Transverse colon (tissue), 4 donors: ENCODE measurements around the gene MTO1. TPM values are rescaled to one million over a fixed set of nuclear protein-coding genes. Genes with fewer than 3 reads are reported as not detected.
"Not testable (repeated sequence)": the region's sequence is repeated elsewhere in the genome, so short reads cannot be mapped to it uniquely, and the experiment has no call there.

ENCODE experiments used
- DNase-seq: peaks from one replicate; pipeline ENCODE4 v3.0.0-alpha.2; 2019
- H3K27ac ChIP-seq, 4 donors: fragments of 200-600 bp; sonication (generic); 2 replicates each; pipeline ENCODE4 v1.5.1; 2016 to 2018; ENCODE audit warnings: inconsistent platforms in 4 of 4
- H3K27me3 ChIP-seq: fragments of 200-600 bp; sonication (generic); 2 replicates; pipeline ENCODE4 v1.5.1; 2017; ENCODE audit warnings: inconsistent platforms
- H3K36me3 ChIP-seq, 4 donors: fragments of 200-600 bp; sonication (generic); 2 replicates each; pipeline ENCODE4 v1.5.1; 2017 to 2019; ENCODE audit warnings: inconsistent platforms in 4 of 4
- H3K4me1 ChIP-seq, 4 donors: fragments of 200-600 bp; sonication (generic); 2 replicates each; pipeline ENCODE4 v1.5.1; 2017 to 2020; ENCODE audit warnings: inconsistent platforms in 4 of 4
- H3K4me3 ChIP-seq, 4 donors: fragments of 200-600 bp; sonication (generic); 1 replicate in 1 of 4; 2 replicates in 3 of 4; pipeline versions ENCODE4 v1.5.1 to v1.6.1; 2017 to 2019; ENCODE audit warnings: inconsistent platforms in 4 of 4
- H3K9me3 ChIP-seq, 2 donors: fragments of 200-600 bp; sonication (generic); 2 replicates each; pipeline ENCODE4 v1.5.1; 2017 to 2019; ENCODE audit warnings: inconsistent platforms in 2 of 2
- CTCF ChIP-seq, 5 experiments: fragments of 200-600 bp in 3 of 5; fragments of 450-650 bp in 2 of 5; sonication (generic) in 3 of 5; IDR thresholded peaks; 1 replicate in 2 of 5; 2 replicates in 3 of 5; pipeline ENCODE4 v1.5.1; 2016 to 2017; ENCODE audit warnings: antibody characterized with exemption in 5 of 5, inconsistent platforms in 3 of 5, mild to moderate bottlenecking in 2 of 5, moderate library complexity in 1 of 5
- EP300 ChIP-seq: sonication (generic); formaldehyde crosslinking; IDR thresholded peaks from one replicate; pipeline ENCODE4 v1.6.1; 2017; ENCODE audit warnings: antibody characterized with exemption, low read depth
- POLR2A ChIP-seq: fragments of 450-650 bp; IDR thresholded peaks from one replicate; pipeline ENCODE4 v1.6.1; 2016; ENCODE audit warnings: antibody characterized with exemption, mild to moderate bottlenecking, moderate library complexity
- POLR2AphosphoS5 ChIP-seq, 3 donors: sonication (generic); formaldehyde crosslinking; IDR thresholded peaks; one replicate each; pipeline ENCODE4 v1.6.1; 2016; ENCODE audit warnings: antibody characterized with exemption in 3 of 3
- WGBS, 2 donors: methylation state at CpG; one replicate each; pipeline ENCODE4 v1.1.5; 2018; ENCODE audit warnings: low coverage in 1 of 2; 5-methylcytosine and 5-hydroxymethylcytosine counted together
- in situ Hi-C, 4 donors: fragments of 200-750 bp; cut with MboI; loops; one replicate each; pipeline versions ENCODE4 v1.15.0 to v1.15.1; 2017; ENCODE audit warnings: low sequenced_read_pairs in 3 of 4, low pct_ligation_motif_present in 1 of 4, low pct_unique_long_range_greater_than_20kb in 1 of 4
- intact Hi-C: fragments of 100-400 bp; cut with DNase I; formaldehyde crosslinking; loops from one replicate; pipeline ENCODE4 v1.15.1; 2023; ENCODE audit warnings: low total_unique reads
- total RNA-seq, 4 donors: library from RNA; depleted of rRNA; stranded (reverse); fragments of >200 nt; gene quantifications; one replicate each; pipeline ENCODE4 v1.1.0, GENCODE V29; 2016

MTO1 gene
- total RNA-seq, 4 donors from 2014 or later, result 9.6 to 27.7 (median 22.2) TPM

- Histone ChIP-seq H3K27me3 (no peaks in the 10 kb centered on the region), H3K36me3 (peaks cover 0 to 26% (median 10%) of the 10 kb centered on the region in 4 donors), H3K27ac (no peak overlapping the region), H3K4me3 (no peak overlapping the region), H3K4me1 (no peaks in the 10 kb centered on the region), H3K9me3 (no peaks in the 10 kb centered on the region)
- no peak for DNase-seq
- WGBS, 2 donors, result 91 to 100% methylated on average over 1 to 2 of the region's 2 CpGs
- in situ Hi-C loops, result loop anchor here in 3 of 4 donors (10.0 to 25.0 kb wide), 2 partner anchors 108 to 121 kb away; no protein-coding TSS in a partner anchor
- TF ChIP-seq EP300 (no peak), POLR2A (no peak), POLR2AphosphoS5 (IDR thresholded peaks at IDR 0.05) (no peak), CTCF (IDR thresholded peaks at IDR 0.05) (no peak)
- intact Hi-C loops, result no loop called here
These were observed 42.6 kb downstream of the MTO1 start for GRCh38 chr6:73504160-73504559.

DNA sequence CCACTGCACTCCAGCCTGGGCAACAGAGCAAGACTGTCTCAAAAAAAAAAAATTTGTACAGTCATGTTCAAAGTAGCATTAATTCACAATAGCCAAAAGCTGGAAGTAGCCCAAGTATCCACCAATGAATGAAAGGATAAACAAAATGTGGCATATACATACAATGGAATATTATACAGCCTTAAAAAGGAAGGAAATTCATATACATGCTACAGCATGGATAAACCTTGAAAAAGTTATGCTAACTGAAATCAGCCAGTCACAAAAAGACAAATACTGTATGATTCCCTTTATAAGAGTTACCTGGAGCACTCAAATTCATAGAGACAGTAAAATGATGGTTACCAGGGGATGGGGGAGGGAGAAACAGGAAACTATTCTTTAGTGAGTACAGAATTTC, 43.6 kb downstream of the MTO1 start:
- Histone ChIP-seq H3K27me3 (no peaks in the 10 kb centered on the region), H3K36me3 (peaks cover 0 to 16% (median 5%) of the 10 kb centered on the region in 4 donors), H3K4me1 (no peaks in the 10 kb centered on the region), H3K27ac (no peak overlapping the region), H3K4me3 (no peak overlapping the region), H3K9me3 (no peaks in the 10 kb centered on the region)
- in situ Hi-C loops (loop anchor here in 3 of 4 donors (10.0 to 25.0 kb wide), 2 partner anchors 107 to 120 kb away; no protein-coding TSS in a partner anchor), intact Hi-C loops (no loop called here)
- TF ChIP-seq EP300, result no peak
- no peak for TF ChIP-seq POLR2A
- no peak for TF ChIP-seq POLR2AphosphoS5 (IDR thresholded peaks at IDR 0.05)
- no peak for DNase-seq

DNA sequence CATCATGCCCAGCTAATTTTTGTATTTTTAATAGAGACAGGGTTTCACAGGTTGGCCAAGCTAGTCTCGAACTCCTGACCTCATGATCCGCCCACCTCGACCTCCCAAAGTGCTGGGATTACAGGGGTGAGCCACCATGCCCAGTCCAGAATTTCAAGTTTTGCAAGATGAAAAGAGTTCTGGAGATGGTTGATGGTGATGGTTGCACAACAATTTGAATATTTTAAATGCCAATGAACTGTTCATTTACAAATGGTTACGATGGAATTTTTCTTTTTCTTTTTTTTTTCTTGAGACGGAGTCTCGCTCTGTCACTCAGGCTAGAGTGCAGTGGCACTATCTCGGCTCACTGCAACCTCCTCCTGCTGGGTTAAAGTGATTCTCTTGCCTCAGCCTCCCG, 44.2 kb downstream of the MTO1 start:
- H3K4me1 ChIP-seq, H3K4me3 ChIP-seq, H3K27ac ChIP-seq, intact Hi-C loops, H3K9me3 ChIP-seq, H3K27me3 ChIP-seq, DNase-seq: not testable (repeated sequence)
- H3K36me3 ChIP-seq, result peaks cover 0 to 10% (median 2%) of the 10 kb centered on the region in 4 donors
- in situ Hi-C loops, result loop anchor here in 3 of 4 donors (10.0 to 25.0 kb wide), 2 partner anchors 107 to 119 kb away; no protein-coding TSS in a partner anchor
- 92 to 93% methylated on average over 5 to 8 of the region's 8 CpGs for WGBS, 2 donors

- intact Hi-C loops, result no loop called here
- TF ChIP-seq CTCF (IDR thresholded peaks at IDR 0.05), result no peak
- no peak for TF ChIP-seq EP300
- TF ChIP-seq POLR2AphosphoS5 (IDR thresholded peaks at IDR 0.05), result no peak
- TF ChIP-seq POLR2A, result no peak
- Histone ChIP-seq H3K27ac (no peak overlapping the region), H3K27me3 (no peaks in the 10 kb centered on the region), H3K36me3 (peaks cover 0 to 5% (median 0%) of the 10 kb centered on the region in 4 donors), H3K9me3 (no peaks in the 10 kb centered on the region), H3K4me1 (no peaks in the 10 kb centered on the region), H3K4me3 (no peak overlapping the region)
- 87 to 89% methylated on average over 5 to 6 of the region's 6 CpGs for WGBS, 2 donors
- DNase-seq, result no peak
- in situ Hi-C loops, result loop anchor here in 3 of 4 donors (10.0 to 25.0 kb wide), 2 partner anchors 106 to 119 kb away; no protein-coding TSS in a partner anchor
These were observed 44.7 kb downstream of the MTO1 start for GRCh38 chr6:73506246-73506645.

- in situ Hi-C loops, result loop anchor here in 3 of 4 donors (10.0 to 25.0 kb wide), 2 partner anchors 104 to 116 kb away; no protein-coding TSS in a partner anchor
- peaks cover 0 to 5% (median 0%) of the 10 kb centered on the region in 4 donors for H3K36me3 ChIP-seq
These were observed 47.2 kb downstream of the MTO1 start for GRCh38 chr6:73508776-73509175.

More at GRCh38 chr6:73508776-73509175, 47.2 kb downstream of the MTO1 start:
- no peak for TF ChIP-seq CTCF (IDR thresholded peaks at IDR 0.05)
- Histone ChIP-seq H3K27me3 (no peaks in the 10 kb centered on the region), H3K4me3 (no peak overlapping the region), H3K9me3 (no peaks in the 10 kb centered on the region), H3K4me1 (no peaks in the 10 kb centered on the region), H3K27ac (no peak overlapping the region)
- intact Hi-C loops, result no loop called here
- no peak for DNase-seq
- 21 to 60% methylated on average over 1 of the region's 1 CpG for WGBS, 2 donors
